Tibial nerve (tissue), 4 donors: ENCODE data around the gene KHDC1. TPM values are rescaled to one million over a fixed set of nuclear protein-coding genes. Genes with fewer than 3 reads are reported as not detected.
"Not testable (repeated sequence)": the region's sequence is repeated elsewhere in the genome, so short reads cannot be mapped to it uniquely, and the experiment has no call there.

Experiments
- DNase-seq, 2 donors: peaks; one replicate each; pipeline ENCODE4 v3.0.0-alpha.2; 2019; ENCODE audit warnings: low spot score in 2 of 2
- H3K27ac ChIP-seq, 4 donors: fragments of 200-600 bp; sonication (generic) in 3 of 4; one replicate each; pipeline ENCODE4 v1.5.1; 2017 to 2019; ENCODE audit warnings: mild to moderate bottlenecking in 1 of 4
- H3K27me3 ChIP-seq, 2 donors: fragments of 200-600 bp; sonication (generic) in 1 of 2; one replicate each; pipeline versions ENCODE4 v1.5.1 to v1.6.0; 2017 to 2019
- H3K36me3 ChIP-seq, 3 donors: fragments of 200-600 bp; sonication (generic); one replicate each; pipeline ENCODE4 v1.5.1; 2018 to 2019
- H3K4me1 ChIP-seq, 4 donors: fragments of 200-600 bp; sonication (generic) in 3 of 4; one replicate each; pipeline ENCODE4 v1.5.1; 2017 to 2019
- H3K4me3 ChIP-seq, 4 donors: fragments of 200-600 bp; sonication (generic) in 3 of 4; one replicate each; pipeline ENCODE4 v1.5.1; 2017 to 2019; ENCODE audit warnings: mild to moderate bottlenecking in 1 of 4, moderate library complexity in 1 of 4
- H3K9me3 ChIP-seq, 4 donors: fragments of 200-600 bp; sonication (generic) in 3 of 4; one replicate each; pipeline ENCODE4 v1.5.1; 2017 to 2019
- CTCF ChIP-seq, 5 experiments: fragments of 200-600 bp in 3 of 5; fragments of 450-650 bp in 2 of 5; sonication (generic) in 3 of 5; IDR thresholded peaks; one replicate each; pipeline ENCODE4 v1.5.1; 2016 to 2019; ENCODE audit warnings: antibody characterized with exemption in 5 of 5, mild to moderate bottlenecking in 3 of 5, moderate library complexity in 2 of 5
- EP300 ChIP-seq, 2 donors: sonication (generic); formaldehyde crosslinking; IDR thresholded peaks; one replicate each; pipeline ENCODE4 v1.6.1; 2017; ENCODE audit warnings: antibody characterized with exemption in 2 of 2, mild to moderate bottlenecking in 1 of 2
- POLR2A ChIP-seq, 2 donors: fragments of 450-650 bp; IDR thresholded peaks; one replicate each; pipeline ENCODE4 v1.6.1; 2017; ENCODE audit warnings: antibody characterized with exemption in 2 of 2, mild to moderate bottlenecking in 2 of 2, moderate library complexity in 2 of 2
- whole genome bisulfite sequencing, 2 donors: methylation state at CpG; one replicate each; pipeline ENCODE4 v1.1.5; 2018; 5-methylcytosine and 5-hydroxymethylcytosine counted together
- total RNA-seq, 4 donors: library from RNA; depleted of rRNA; stranded (reverse); fragments of >200 nt; gene quantifications; one replicate each; pipeline ENCODE4 v1.1.0, GENCODE V29; 2016

The KHDC1 gene
- total RNA-seq = 1 to 10 TPM in 1 of 4 donors, under 1 TPM in 3; 0.42 to 7.4 (median 0.74) TPM

- Histone ChIP-seq H3K4me3 (peak within 1 kb of the TSS; percentile 43 to 76 (median 65)), H3K9me3 (no peaks in the 10 kb centered on the region), H3K27me3 (no peaks in the 10 kb centered on the region), H3K27ac (peak within 1 kb of the TSS in 2 of 4 donors; percentile 71 to 74), H3K36me3 (peaks cover 0 to 1% (median 0%) of the 10 kb centered on the region in 3 donors), H3K4me1 (peaks cover 0 to 20% (median 3%) of the 10 kb centered on the region in 4 donors)
- DNase-seq = no peak
- WGBS, 2 donors = 2% methylated on average over 15 to 20 of the region's 63 CpGs
- TF ChIP-seq EP300 (IDR thresholded peaks at IDR 0.05) = no peak
- no peak for TF ChIP-seq POLR2A (IDR thresholded peaks at IDR 0.05)
- no peak for TF ChIP-seq CTCF (IDR thresholded peaks at IDR 0.05)
These were observed at the start of gene KHDC1 for GRCh38 chr6:73262671-73263569. Gene KHDC1 (minus strand): TSS chr6:73263196. CDS start chr6:73242517, 20,679 bp downstream.

GRCh38 chr6:73310503-73310845 is 47.5 kb upstream of the KHDC1 start:
- Histone ChIP-seq H3K4me1 (peaks cover 0 to 21% (median 0%) of the 10 kb centered on the region in 4 donors), H3K27ac (peak overlapping the region in 1 of 4 donors; percentile 17), H3K27me3 (peaks cover 0 to 13% of the 10 kb centered on the region in 2 donors), H3K4me3 (peak overlapping the region; percentile 27 to 62 (median 46))
- 2 to 7% methylated on average over 4 of the region's 4 CpGs for WGBS, 2 donors
- H3K9me3 ChIP-seq, DNase-seq, H3K36me3 ChIP-seq: not testable (repeated sequence)

- H3K36me3 ChIP-seq = no peaks in the 10 kb centered on the region
- H3K4me1 ChIP-seq = peaks cover 0 to 18% (median 0%) of the 10 kb centered on the region in 4 donors
- peak overlapping the region; percentile 27 to 62 (median 46) for H3K4me3 ChIP-seq
- peak overlapping the region in 2 of 4 donors; percentile 17 to 40 for H3K27ac ChIP-seq
- H3K27me3 ChIP-seq = peaks cover 0 to 8% of the 10 kb centered on the region in 2 donors
- peaks cover 0 to 6% (median 0%) of the 10 kb centered on the region in 4 donors for H3K9me3 ChIP-seq
- WGBS, 2 donors = 0 to 1% methylated on average over 50 to 52 of the region's 59 CpGs
- TF ChIP-seq EP300 (IDR thresholded peaks at IDR 0.05) = no peak
- peak in 2 of 5 experiments; percentile 21 to 26 for TF ChIP-seq CTCF (IDR thresholded peaks at IDR 0.05)
- DNase-seq = peak in 1 of 2 donors; percentile 8
These were observed 46.9 kb upstream of the KHDC1 start for GRCh38 chr6:73309785-73310502.

- Histone ChIP-seq H3K36me3 (no peaks in the 10 kb centered on the region), H3K4me1 (peaks cover 0 to 16% (median 0%) of the 10 kb centered on the region in 4 donors), H3K9me3 (peaks cover 0 to under 1% (median 0%) of the 10 kb centered on the region in 4 donors), H3K27me3 (peaks cover 0 to 3% of the 10 kb centered on the region in 2 donors), H3K27ac (peak overlapping the region in 1 of 4 donors; percentile 17), H3K4me3 (peak overlapping the region; percentile 27 to 62 (median 46))
- TF ChIP-seq EP300 (IDR thresholded peaks at IDR 0.05) (no peak), CTCF (IDR thresholded peaks at IDR 0.05) (no peak), POLR2A (IDR thresholded peaks at IDR 0.05) (no peak)
- WGBS, 2 donors = 4 to 9% methylated on average over 9 to 13 of the region's 13 CpGs
- no peak for DNase-seq
These were observed 46.5 kb upstream of the KHDC1 start for GRCh38 chr6:73309535-73309784.

- H3K27ac ChIP-seq = no peak overlapping the region
- peak overlapping the region in 3 of 4 donors; percentile 29 to 62 (median 62) for H3K4me3 ChIP-seq
- H3K36me3 ChIP-seq = no peaks in the 10 kb centered on the region
- TF ChIP-seq CTCF (IDR thresholded peaks at IDR 0.05) (no peak), EP300 (IDR thresholded peaks at IDR 0.05) (no peak), POLR2A (IDR thresholded peaks at IDR 0.05) (no peak)
- no peaks in the 10 kb centered on the region for H3K27me3 ChIP-seq
- DNase-seq = no peak
- WGBS, 2 donors = 83 to 84% methylated on average over 26 of the region's 26 CpGs
- no peaks in the 10 kb centered on the region for H3K9me3 ChIP-seq
- peaks cover 0 to 16% (median 0%) of the 10 kb centered on the region in 4 donors for H3K4me1 ChIP-seq
These were observed 45.9 kb upstream of the KHDC1 start for GRCh38 chr6:73308712-73309534.

- H3K27ac ChIP-seq, H3K36me3 ChIP-seq, H3K27me3 ChIP-seq, H3K9me3 ChIP-seq, H3K4me3 ChIP-seq, H3K4me1 ChIP-seq, DNase-seq: not testable (repeated sequence)
- 90 to 91% methylated on average over 7 of the region's 7 CpGs for WGBS, 2 donors
These were observed 40.8 kb upstream of the KHDC1 start for GRCh38 chr6:73303773-73304172.
